NB4 (cell line): ENCODE results near the gene SHB.

Experiments used
- DNase-seq: peaks from one replicate; pipeline ENCODE4 v3.0.0; 2010; ENCODE audit warnings: low read depth
- H3K4me3 ChIP-seq: one replicate; pipeline ENCODE4 v1.5.1; 2011; ENCODE audit warnings: mild to moderate bottlenecking, low read depth, low read length, moderate library complexity
- MYC ChIP-seq: IDR thresholded peaks from 2 replicates; pipeline ENCODE4 v1.6.1; 2011; ENCODE audit warnings: low read depth, low read length
- POLR2A ChIP-seq: IDR thresholded peaks from 2 replicates; pipeline ENCODE4 v1.6.1; 2011; ENCODE audit warnings: mild to moderate bottlenecking; ENCODE audit not compliant: insufficient read length; ENCODE audit errors: extremely low read depth
- TF ChIP-seq, protein P1 (sequence below): IDR thresholded peaks from 2 replicates; pipeline ENCODE4 v1.6.1; 2011; ENCODE audit warnings: low read depth, low read length
- TF ChIP-seq, protein P2 (sequence below): IDR thresholded peaks from one replicate; pipeline ENCODE4 v1.5.1; 2012; ENCODE audit warnings: low read depth, low read length

SHB gene, protein sequence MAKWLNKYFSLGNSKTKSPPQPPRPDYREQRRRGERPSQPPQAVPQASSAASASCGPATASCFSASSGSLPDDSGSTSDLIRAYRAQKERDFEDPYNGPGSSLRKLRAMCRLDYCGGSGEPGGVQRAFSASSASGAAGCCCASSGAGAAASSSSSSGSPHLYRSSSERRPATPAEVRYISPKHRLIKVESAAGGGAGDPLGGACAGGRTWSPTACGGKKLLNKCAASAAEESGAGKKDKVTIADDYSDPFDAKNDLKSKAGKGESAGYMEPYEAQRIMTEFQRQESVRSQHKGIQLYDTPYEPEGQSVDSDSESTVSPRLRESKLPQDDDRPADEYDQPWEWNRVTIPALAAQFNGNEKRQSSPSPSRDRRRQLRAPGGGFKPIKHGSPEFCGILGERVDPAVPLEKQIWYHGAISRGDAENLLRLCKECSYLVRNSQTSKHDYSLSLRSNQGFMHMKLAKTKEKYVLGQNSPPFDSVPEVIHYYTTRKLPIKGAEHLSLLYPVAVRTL

DNA sequence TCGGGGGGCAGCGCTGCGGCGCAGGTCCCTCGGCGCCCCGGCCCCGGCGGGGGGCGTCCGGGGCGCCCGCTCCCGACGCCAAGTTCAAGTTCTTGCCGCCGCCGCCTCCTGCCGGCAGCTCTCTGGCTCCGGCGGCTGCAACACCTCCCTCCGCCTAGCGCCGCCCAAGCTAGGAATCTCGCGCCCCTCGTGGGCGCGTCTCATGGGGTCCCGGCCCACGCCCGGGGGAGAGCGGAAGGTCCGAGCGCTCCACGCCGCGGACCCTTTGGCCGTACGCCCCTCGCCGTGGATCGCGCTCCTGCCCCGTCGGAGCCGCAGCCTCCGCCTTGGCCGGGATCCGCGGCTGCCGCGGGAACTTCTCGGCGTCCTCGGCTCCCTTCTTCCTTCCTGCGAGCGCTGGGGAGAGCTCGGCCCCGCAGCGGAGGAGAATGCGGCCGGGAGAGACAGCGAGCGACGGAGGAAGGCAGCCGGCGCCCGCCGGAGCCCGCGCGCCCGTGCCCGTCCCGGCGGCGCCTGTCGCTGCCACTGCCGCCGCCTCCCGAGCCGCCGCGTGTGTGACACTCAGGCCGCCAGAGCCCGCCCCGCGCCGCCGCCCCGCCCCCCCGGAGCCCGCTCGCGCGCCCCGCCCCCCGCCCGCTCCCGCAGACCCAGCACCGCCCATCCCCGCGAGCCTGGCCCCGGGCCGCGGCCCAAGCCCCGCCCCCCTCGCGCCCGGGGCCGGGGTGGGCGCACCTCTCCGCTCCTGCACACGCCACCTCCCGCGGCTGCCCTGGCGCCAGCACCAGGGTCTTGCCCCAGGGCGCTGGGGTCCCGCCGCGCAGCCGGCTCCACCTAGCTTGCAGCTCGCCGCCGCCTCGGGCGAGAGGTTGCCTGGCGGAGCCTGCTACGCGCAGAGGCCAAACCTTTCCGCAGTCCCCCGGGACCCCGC is at the start of gene SHB:
Gene SHB, minus strand, starts transcription at position 527 of the 928 bp plus-strand sequence. CDS start 582 bp downstream, outside the sequence.
- H3K4me3 ChIP-seq, result peak within 1 kb of the TSS; percentile 40
- peak; percentile 32 for TF ChIP-seq POLR2A
- TF ChIP-seq, protein P1, sequence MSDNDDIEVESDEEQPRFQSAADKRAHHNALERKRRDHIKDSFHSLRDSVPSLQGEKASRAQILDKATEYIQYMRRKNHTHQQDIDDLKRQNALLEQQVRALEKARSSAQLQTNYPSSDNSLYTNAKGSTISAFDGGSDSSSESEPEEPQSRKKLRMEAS, result no peak
- DNase-seq, result peak; percentile 68

DNA sequence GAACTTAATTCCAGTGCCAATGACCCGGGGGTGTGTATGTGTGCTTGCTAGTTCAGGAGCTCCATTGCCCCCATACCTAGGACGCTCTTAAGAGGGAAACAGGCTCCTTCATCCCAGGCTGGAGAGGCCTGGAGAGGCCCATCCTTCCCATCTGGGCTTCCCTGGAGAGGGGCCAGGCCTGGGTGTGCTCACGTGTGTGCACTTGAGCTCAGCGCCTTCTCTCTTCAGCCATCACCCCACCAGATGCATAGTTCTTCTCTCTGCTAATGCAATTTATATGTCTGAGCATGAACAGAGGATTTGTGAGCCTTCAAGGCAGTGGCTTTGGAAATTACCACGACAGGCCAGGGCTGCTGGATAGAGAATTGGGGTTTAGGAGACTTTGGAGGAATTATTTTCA is 48.6 kb upstream of the SHB start:
- H3K4me3 ChIP-seq, result no peak overlapping the region
- TF ChIP-seq, protein P1, result no peak
- TF ChIP-seq MYC, result no peak
- no peak for TF ChIP-seq POLR2A
- TF ChIP-seq, protein P2, sequence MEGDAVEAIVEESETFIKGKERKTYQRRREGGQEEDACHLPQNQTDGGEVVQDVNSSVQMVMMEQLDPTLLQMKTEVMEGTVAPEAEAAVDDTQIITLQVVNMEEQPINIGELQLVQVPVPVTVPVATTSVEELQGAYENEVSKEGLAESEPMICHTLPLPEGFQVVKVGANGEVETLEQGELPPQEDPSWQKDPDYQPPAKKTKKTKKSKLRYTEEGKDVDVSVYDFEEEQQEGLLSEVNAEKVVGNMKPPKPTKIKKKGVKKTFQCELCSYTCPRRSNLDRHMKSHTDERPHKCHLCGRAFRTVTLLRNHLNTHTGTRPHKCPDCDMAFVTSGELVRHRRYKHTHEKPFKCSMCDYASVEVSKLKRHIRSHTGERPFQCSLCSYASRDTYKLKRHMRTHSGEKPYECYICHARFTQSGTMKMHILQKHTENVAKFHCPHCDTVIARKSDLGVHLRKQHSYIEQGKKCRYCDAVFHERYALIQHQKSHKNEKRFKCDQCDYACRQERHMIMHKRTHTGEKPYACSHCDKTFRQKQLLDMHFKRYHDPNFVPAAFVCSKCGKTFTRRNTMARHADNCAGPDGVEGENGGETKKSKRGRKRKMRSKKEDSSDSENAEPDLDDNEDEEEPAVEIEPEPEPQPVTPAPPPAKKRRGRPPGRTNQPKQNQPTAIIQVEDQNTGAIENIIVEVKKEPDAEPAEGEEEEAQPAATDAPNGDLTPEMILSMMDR, result no peak
- DNase-seq, result no peak

DNA sequence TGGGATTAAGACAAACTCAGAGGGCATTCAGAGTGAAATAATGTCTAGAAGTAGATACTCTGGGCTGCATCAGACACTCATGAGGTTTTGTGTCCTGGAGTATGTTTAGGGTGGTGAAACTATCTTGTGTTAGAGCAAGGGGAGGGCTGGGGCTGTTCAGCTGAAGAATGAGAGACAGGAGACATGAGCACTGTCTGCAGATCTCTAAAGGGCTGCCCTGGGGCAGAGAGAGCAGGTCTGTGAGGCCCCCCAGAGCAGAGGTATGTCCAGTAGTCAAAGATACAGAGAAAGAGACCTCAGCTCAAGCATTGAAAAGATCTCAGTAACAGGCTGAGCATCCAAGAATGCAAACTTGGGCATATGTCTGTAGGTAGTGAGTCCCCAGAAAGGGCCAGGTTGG is 45.9 kb upstream of the SHB start:
- no peak overlapping the region for H3K4me3 ChIP-seq
- no peak for DNase-seq
- TF ChIP-seq, protein P1, result no peak
- no peak for TF ChIP-seq POLR2A
- TF ChIP-seq MYC, result no peak
- TF ChIP-seq, protein P2, result no peak

DNA sequence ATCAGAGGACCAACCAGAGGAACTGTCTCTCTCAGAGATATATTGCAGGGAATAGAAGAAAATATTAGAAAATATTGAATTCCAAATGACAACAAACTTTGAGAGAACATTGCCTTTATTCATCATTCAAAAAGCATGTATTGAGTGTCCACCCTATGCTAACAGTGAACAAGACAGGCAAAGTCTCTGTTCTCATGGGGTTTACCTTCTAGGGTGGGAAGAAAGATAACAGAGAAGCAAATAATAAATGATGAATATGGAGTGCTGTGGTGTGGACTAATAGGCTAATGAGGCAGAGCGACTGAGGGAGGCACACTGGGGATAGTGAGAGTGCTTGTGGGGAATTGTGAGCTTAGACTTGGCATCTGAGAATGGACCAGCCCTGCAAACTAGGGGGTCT is 43.4 kb upstream of the SHB start:
- H3K4me3 ChIP-seq, result no peak overlapping the region
- no peak for DNase-seq
- no peak for TF ChIP-seq POLR2A

DNA sequence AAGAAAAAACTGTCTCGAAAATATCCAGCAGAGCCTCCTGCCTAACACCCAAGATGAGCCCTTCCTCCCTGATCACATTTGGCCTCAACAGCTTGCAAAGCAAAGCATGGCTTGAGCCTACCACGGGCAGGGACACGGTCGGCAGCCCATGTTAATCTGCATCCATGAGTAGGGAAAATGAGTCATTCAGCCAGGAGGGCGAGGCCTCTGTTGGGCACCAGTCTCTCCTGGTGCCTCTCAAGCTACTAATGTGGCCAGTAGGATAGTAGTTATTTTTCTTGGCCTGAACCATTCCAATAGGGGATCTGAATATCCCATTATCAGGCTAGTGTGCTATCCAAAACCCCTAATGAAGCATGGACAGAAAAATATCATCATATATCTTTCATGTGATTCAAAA is 43.0 kb upstream of the SHB start:
- no peak overlapping the region for H3K4me3 ChIP-seq
- no peak for DNase-seq
- TF ChIP-seq, protein P1, result no peak
- TF ChIP-seq POLR2A, result no peak
- TF ChIP-seq, protein P2, result no peak
- TF ChIP-seq MYC, result no peak

DNA sequence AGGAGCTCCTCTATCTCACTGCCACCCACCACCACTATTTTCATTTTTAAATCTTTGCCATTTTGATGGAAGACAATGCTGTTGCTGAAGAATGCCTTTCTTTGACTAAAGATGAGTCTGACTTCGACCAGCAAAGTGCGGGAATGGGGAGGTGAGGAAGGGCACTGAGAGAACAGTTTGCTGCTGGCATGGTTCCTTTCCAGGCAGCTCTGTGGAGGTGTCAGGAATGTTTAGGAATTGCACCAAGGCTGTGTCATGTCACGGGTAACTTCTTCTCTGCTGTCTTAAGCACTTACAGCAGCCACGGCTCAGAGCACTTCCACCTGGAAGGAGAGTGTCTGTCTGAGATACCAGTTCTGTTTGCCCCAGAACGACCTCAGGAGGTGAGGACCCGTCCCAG is 41.4 kb upstream of the SHB start:
- no peak overlapping the region for H3K4me3 ChIP-seq
- DNase-seq, result no peak
- TF ChIP-seq, protein P1, result no peak

DNA sequence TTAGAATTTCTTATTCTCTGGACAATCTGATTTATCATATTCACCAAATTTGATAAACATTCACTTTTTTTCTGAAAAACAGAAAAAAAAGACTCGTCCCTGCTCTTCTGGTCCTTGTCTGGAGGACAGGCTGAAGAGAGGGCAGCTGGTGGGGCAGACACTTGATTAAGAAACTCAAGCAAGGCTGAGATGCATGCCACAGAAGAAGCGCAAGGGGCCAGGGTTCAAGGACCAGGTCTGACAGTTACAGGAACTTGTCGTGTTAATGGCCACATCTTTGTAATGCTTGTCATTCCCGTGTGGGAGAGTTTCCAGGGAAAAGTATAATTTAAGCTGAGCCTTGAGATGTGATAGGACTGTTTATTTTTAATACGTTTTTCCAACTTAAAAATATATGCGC is 40.6 kb upstream of the SHB start:
- no peak overlapping the region for H3K4me3 ChIP-seq
- TF ChIP-seq MYC, result no peak
- no peak for TF ChIP-seq POLR2A
- TF ChIP-seq, protein P1, result no peak
- TF ChIP-seq, protein P2, result no peak
- DNase-seq, result no peak
